Measurements from ENCODE around the gene SIPA1L3. TPM values are rescaled to one million over a fixed set of nuclear protein-coding genes. Genes with fewer than 3 reads are reported as not detected.
A peak's percentile ranks its signal among the peaks of the same experiment; 100 is the strongest.

Gene SIPA1L3
- total and polyA plus RNA-seq, 8 donors: 19.7 to 44.8 (median 25.8) TPM

- intact Hi-C loops (cut with DNase I): no loop called here
- ATAC-seq: peak; percentile 8 to 23 (median 11)
- 64 to 83% methylated on average over 3 of the region's 3 CpGs for WGBS, 2 donors
- no peak for DNase-seq
- Histone ChIP-seq H3K36me3 (no peaks in the 10 kb centered on the region), H3K27me3 (no peaks in the 10 kb centered on the region), H3K4me3 (peak overlapping the region in 1 of 4 donors; percentile 43), H3K9me3 (no peaks in the 10 kb centered on the region), H3K27ac (peak overlapping the region in 2 of 4 donors; percentile 70 to 84), H3K4me1 (peaks cover 0 to 5% (median 0%) of the 10 kb centered on the region in 3 donors)
- no peak for FAIRE-seq
- TF ChIP-seq CTCF (IDR thresholded peaks at IDR 0.05): no peak
These were observed 97.1 kb downstream of the SIPA1L3 start for GRCh38 chr19:38004186-38004520.

- DNase-seq (peak in 4 of 6 donors; percentile 42 to 62 (median 47)), FAIRE-seq (no peak), ATAC-seq (peak; percentile 66 to 86 (median 82))
- intact Hi-C loops (cut with DNase I): no loop called here
- H3K36me3 ChIP-seq: no peaks in the 10 kb centered on the region
- H3K27ac ChIP-seq: peak overlapping the region in 2 of 4 donors; percentile 70 to 84
- H3K4me3 ChIP-seq: peak overlapping the region in 1 of 4 donors; percentile 43
- 70% methylated on average over 15 of the region's 15 CpGs for WGBS, 2 donors
- H3K27me3 ChIP-seq: no peaks in the 10 kb centered on the region
- TF ChIP-seq CTCF (IDR thresholded peaks at IDR 0.05): no peak
- H3K9me3 ChIP-seq: no peaks in the 10 kb centered on the region
- peaks cover 0 to 5% (median 0%) of the 10 kb centered on the region in 3 donors for H3K4me1 ChIP-seq
These were observed 97.7 kb downstream of the SIPA1L3 start for GRCh38 chr19:38004521-38005223.

GRCh38 chr19:38005224-38005614 is 98.2 kb downstream of the SIPA1L3 start:
- no peak for TF ChIP-seq CTCF (IDR thresholded peaks at IDR 0.05)
- WGBS, 2 donors: 77 to 84% methylated on average over 8 of the region's 8 CpGs
- intact Hi-C loops (cut with DNase I): no loop called here
- Histone ChIP-seq H3K27ac (no peak overlapping the region), H3K4me1 (peaks cover 0 to 5% (median 0%) of the 10 kb centered on the region in 3 donors), H3K9me3 (no peaks in the 10 kb centered on the region), H3K4me3 (no peak overlapping the region), H3K27me3 (no peaks in the 10 kb centered on the region), H3K36me3 (no peaks in the 10 kb centered on the region)
- FAIRE-seq: no peak
- no peak for DNase-seq
- ATAC-seq: no peak

- ATAC-seq (no peak), DNase-seq (no peak), FAIRE-seq (no peak)
- 87 to 88% methylated on average over 20 of the region's 20 CpGs for WGBS, 2 donors
- peaks cover 0 to 5% (median 0%) of the 10 kb centered on the region in 3 donors for H3K4me1 ChIP-seq
- H3K27ac ChIP-seq: no peak overlapping the region
- no peaks in the 10 kb centered on the region for H3K27me3 ChIP-seq
- TF ChIP-seq CTCF (IDR thresholded peaks at IDR 0.05): no peak
- H3K36me3 ChIP-seq: no peaks in the 10 kb centered on the region
- H3K4me3 ChIP-seq: no peak overlapping the region
- no peaks in the 10 kb centered on the region for H3K9me3 ChIP-seq
- intact Hi-C loops (cut with DNase I): no loop called here
These were observed 99.5 kb downstream of the SIPA1L3 start for GRCh38 chr19:38006361-38007045.

Data from pancreas (tissue), 10 donors.